PC-3 (cell line): ENCODE data around the gene PCP4.

ENCODE experiments used
- CTCF ChIP-seq: fragments of 300-600 bp; sonication (generic); conservative IDR thresholded peaks from 2 replicates; pipeline ENCODE4 v1.5.1; 2017; ENCODE audit warnings: antibody characterized with exemption, low read depth, mild to moderate bottlenecking, low read length
- EZH2 ChIP-seq: fragments of 300-600 bp; sonication (generic); IDR thresholded peaks from one replicate; pipeline ENCODE4 v1.6.1; 2017; ENCODE audit warnings: antibody characterized with exemption, mild to moderate bottlenecking, low read length; ENCODE audit not compliant: unreplicated experiment

- TF ChIP-seq CTCF (no peak), EZH2 (no peak)
Measured at GRCh38 chr21:39971956-39972355, 104.7 kb downstream of the PCP4 start.
